NCI-H1694 treated with DMSO at 0.1 percent for 48 hours (cell line): ENCODE measurements around the gene CCDC82.
"Not testable (repeated sequence)": the region's sequence is repeated elsewhere in the genome, so short reads cannot be mapped to it uniquely, and the experiment has no call there.

Experiments used
- DNase-seq: peaks from one replicate; lab custom pipeline; 2025; lab: John Stamatoyannopoulos, UW

CCDC82 gene

DNA sequence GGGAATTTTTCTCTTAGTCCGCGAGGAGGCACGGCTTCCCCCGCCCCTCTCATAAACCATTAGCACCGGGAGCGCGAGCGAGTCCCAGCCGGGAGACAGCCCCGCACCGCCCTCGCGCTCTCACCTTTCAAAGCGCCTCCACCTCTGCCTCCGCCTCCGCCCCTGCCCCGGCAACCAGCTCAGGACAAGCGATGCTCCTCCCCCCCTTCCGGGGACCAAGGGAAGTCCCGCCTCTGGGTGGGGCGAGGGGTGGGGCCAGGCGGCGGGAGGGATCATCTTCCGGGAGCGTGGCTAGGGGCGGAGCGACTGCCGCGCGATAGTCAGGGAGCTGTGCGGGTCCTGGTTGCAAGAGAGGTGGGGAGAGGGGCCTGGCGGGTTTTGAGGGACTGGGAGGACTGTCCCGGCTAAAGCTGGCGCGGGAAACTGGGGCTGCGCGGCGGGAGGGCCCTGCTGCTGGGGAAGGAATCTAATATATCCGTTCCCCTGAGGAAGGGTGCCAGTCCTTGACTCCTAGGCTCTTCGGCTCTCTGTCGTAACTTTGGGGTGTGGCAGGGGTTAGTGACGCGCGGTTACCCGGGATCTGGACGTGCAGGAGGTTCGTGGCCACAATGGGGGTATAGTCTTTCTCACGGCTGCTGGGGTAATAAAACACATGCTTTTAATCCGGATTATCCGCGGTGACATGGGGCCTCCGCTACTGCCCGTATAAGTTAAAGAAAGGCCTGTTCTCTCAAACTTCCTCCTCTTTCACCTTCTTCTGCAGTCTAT, at the start of gene CCDC82, which contains the start of gene JRKL:
CCDC82 (minus strand) TSS at position 193 of the 768 bp plus-strand sequence. CDS start 5,165 bp downstream, outside the sequence.
JRKL (plus strand) TSS at position 294 of the 768 bp plus-strand sequence. CDS start 637 bp downstream, outside the sequence.
- peak; percentile 26 for DNase-seq

DNA sequence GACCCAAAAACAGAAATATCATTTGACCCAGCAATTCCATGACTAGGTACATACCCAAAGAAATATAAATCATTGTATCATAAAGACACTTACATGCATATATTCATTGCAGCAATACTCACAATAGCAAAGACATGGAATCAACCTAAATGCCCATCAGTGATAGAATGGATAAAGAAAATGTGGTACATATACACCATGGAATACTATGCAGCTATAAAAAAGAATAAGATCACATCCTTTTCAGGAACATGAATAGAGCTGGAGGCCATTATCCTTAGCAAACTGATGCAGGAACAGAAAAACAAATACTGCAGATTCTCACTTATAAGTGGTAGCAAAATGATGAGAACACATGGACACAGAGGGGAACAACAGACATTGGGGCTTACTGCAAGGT, 42.9 kb upstream of the CCDC82 start:
- DNase-seq, result not testable (repeated sequence)

DNA sequence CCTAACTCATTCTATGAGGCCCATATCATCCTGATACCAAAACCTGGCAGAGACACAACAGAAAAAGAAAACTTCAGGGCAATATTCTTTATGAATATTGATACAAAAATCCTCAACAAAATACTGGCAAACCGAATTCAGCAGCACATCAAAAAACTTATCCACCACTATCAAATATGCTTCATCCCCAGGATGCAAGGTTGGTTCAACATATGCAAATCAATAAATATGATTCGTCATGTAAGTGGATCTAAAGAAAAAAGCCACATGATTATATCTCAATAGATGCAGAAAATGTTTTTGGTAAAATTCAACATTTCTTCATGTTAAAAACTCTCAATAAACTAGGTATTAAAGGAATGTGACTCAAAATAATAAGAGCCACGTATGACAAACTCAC, 41.0 kb upstream of the CCDC82 start:
- no peak for DNase-seq

DNA sequence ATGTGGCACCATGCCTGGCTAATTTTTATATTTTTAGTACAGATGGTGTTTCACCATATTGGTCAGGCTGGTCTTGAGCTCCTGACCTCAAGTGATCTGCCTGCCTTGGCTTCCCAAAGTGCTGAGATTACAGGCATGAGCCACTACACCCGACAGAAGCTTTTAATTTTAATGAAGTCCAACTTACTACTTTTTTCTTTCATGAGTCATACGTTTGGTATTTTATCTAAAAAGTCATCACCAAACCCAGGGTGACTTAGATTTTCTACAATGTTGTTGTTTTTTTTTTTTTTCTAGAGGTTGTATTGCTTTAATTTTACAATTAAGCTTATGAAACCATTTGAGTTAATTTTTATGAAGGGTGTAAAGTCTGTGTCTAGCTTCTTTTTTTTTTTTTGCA, 35.0 kb upstream of the CCDC82 start:
- DNase-seq, result no peak

DNA sequence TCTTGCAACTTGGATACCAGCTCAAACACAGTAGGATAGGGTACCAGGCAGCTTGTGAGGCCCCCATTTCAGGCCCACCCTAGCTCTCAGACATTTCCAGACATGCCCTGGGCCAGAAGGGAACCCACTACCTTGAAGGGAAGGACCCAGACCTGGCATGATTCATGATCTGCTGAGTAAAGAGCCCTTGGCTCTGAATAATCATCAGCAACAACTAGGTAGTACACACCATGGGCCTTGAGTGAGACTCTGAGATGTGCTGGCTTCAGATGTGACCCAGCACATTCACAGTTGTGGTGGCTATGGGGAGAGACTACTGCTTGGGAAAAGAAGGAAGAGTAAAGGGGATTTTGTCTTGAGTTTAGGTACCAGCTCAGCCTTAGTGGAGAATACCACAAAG, 23.7 kb upstream of the CCDC82 start:
- DNase-seq, result no peak

DNA sequence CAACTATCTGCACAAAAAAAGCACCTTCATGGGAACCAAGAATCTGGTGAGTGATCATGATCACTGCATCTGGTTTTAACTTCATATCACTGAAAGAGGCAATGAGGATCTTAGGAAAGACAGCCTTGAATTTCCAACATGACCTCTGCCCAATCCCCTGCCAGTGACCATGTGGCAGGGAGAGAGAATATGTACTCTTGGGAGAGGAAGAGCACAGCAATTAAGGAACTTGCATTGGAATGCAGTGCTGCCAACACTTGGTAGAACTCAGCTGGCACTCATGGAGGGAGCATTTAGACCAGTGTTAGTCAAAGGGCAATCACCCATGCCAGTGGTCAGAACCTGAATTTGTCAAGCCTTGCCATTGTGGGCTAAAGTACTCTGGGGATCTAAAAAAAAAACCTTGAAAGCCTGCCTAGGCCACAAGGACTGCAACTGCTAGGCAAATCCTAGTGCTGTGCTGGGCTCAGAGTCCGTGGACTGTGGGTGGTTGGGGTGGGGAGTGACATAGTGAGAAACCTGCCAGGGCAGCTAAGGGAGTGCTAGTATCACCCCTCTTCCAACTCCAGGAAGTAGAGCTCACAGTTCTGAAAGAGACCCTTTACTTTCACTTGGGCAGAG, 23.2 kb upstream of the CCDC82 start:
- DNase-seq, result no peak

DNA sequence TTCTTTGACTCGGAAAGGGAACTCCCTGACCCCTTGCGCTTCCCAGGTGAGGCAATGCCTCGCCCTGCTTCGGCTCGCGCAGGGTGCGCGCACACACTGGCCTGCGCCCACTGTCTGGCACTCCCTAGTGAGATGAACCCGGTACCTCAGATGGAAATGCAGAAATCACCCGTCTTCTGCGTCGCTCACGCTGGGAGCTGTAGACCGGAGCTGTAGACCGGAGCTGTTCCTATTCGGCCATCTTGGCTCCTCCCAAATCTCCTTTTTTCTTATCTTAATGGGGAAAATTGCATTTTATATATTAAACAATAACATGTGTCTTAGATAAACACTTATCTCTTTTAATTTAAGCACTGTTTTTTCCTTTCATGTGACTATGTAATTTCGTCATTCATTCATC, 21.7 kb upstream of the CCDC82 start:
- not testable (repeated sequence) for DNase-seq

DNA sequence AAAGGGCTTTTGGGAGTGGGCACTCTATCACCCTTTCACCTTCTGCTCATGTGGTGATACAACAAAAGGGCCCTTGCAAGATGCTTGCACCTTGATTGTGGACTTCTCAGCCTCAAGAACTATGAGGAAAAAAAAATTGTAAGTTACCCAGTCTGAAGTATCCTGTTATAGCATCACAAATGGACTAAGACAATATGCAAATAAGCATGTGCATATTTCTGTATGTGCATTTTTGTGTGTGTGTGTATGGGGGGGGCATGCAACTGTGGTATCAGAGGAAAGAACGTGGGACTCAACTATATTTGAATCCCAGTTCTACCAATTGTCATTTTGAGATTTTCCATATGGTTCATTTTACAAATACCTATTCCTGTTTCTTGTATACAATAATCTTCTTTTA, 11.0 kb upstream of the CCDC82 start:
- DNase-seq, result no peak

DNA sequence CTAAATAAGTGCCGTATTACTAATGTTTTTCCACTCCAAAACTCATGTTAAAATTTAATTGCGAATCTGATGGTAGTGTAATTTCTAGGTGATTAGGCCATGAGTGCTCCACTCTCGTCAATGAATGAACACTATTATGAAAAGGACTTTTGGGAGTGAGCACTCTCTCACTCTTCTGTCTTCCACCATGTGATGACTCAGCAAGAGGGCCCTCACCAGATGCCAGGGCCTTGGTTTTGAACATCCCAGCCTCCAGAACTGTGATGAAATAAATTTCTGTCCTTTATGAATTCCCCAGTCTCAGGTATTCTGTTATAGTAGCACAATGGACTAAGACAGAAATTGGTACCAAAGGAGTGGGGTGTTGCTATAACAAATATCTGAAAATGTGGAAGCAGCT, 8.2 kb upstream of the CCDC82 start:
- DNase-seq, result no peak

DNA sequence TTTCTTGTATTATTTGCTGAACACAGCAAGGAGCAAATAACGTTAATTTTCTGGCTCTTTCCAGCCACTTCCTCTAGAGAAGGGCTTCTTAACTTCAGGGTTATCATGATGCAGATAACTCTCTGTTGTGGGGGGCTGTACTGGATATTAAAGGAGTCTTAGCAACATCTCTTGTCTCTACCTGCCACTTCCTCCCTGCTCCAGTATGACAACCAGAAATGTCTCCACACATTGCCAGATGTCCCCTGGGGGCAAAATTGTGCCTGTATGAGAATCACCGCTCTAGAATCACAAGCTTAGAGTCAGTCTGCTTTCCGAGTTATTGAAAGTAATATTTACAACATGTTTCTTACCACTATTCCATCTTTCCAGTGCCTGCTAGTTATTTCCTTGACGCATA, 6.9 kb upstream of the CCDC82 start:
- no peak for DNase-seq

DNA sequence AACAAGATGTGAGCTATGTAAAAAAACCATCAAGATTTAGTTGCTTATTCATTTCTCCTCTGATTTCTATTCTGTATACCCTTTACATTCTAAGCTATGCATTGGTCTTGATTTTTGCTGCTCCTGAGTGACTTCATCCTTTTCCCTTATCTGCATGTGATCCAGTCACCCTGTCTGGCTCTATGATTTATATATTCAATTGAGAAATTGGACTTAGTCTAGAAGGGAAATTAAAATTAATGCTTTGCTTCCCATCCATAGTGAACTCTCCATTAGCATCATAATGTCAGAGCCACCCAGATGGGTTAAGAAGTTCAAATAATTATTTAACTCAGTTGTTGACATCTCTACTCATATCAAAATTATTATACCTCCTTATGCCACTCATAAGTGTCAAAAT, 5.1 kb upstream of the CCDC82 start:
- no peak for DNase-seq

DNA sequence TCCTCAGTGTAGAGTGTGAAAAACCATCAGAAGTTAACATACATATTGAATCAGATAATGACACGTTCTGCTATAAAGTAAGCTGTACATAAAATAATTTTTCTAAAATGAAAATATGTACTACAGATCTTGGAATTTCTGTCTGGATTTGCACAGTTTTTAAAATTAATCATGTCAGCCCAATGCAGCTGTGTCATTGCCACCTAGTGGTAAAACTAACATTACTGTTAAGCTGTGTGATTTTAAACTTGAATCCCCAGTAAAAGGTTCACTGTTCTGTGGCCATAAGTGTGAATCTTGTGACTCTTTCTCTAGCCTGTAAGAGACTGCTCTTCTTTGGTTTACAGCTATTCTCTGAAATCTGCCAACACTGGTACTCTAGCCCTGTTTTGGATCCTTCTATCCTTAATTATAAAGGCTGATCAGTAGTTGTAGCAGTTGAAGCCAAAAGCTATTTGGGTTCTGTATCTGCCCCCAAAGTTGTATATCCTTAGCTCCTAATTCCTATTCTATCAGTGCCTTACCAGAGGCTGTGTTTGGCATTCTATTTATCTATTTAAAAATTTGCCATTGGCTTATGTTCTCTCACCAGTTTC, 4.1 kb upstream of the CCDC82 start:
- DNase-seq, result peak; percentile 12

DNA sequence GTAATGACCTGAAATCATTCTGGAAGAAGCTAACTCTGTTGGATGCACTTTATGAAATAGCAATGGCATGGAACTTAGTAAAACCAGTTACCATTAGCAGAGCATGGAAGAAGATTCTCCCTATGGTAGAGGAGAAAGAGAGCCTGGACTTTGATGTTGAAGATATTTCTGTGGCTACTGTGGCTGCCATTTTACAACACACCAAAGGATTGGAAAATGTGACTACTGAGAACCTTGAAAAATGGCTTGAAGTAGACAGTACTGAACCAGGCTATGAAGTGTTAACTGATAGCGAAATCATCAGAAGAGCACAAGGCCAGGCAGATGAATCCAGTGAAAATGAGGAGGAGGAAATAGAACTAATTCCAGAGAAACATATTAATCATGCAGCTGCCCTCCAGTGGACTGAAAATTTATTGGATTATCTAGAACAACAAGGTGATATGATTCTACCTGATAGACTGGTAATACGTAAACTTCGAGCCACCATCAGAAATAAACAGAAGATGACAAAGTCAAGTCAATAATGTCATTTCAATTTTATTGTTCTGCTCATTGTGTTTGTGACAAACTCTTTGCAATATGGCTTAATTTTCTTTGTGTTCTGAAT, 2.1 kb upstream of the CCDC82 start:
- no peak for DNase-seq

DNA sequence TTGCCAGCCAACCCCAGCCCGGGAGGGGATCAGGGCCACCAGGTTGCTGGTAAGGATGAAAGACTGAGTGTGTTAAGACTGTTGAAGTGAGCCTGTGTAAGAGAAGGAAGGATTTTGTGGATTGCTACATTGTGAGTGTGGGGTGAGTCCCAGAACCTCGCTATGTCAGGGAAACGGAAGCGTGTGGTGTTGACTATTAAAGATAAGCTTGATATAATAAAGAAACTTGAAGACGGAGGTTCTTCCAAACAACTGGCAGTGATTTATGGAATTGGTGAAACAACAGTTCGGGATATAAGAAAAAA, 728 bp upstream of the CCDC82 start:
- DNase-seq, result no peak

DNA sequence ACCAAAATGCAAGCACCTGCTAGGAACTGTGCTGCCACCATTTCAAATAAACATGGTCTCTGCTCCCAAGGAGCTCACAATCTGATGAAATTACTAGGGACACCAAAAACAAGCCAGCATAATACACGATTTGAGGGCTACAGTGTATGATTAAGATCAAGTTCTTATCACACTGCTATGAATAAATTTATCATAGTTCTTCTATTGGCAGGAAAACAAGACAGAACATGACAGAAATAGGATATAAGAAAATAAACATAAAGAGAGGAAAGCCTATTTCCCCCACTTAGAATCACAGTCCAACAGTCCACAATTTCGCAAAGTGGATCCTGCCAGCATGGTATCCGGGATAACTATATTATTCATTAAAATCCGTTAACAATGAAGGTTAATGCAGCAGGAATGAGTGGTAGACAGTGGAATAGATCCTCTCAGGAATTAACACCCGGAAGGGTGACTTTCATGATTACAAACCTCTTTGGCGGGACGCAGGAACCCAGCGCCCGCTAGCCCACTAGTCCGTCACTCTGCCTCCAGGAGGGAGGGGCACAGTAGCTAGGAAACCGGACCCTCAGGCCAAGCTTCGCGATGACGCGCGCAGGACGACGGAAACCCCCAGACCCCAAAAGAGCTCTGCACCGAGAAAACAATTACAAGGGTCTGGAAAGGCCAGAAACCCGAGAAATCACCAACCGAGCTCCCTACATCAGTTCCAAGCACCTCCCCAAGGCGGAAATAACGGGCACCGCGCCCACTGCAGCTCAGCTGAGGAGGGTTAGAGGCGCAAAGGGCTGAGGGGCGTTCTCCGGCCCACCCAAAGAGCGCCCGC, 607 bp downstream of the CCDC82 start:
- DNase-seq, result peak; percentile 9

DNA sequence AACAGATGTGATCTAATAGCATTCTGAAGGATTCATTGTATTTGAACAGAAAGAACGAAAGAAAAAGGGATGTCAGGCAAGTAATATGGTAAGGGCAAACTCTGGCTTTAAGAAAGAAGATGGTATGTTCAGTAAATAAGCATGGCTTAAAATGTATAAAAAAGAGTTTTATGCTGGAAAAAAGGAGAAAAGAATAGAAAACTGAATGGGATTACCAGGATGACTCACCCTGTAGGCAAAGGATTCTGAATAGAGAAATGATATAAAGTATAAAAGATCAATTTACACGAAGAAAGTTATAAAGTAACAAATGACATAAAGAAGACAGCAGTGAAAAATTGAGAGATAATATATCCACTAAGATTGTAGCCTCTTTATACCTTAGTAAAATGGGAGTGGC, 4.5 kb downstream of the CCDC82 start:
- no peak for DNase-seq

DNA sequence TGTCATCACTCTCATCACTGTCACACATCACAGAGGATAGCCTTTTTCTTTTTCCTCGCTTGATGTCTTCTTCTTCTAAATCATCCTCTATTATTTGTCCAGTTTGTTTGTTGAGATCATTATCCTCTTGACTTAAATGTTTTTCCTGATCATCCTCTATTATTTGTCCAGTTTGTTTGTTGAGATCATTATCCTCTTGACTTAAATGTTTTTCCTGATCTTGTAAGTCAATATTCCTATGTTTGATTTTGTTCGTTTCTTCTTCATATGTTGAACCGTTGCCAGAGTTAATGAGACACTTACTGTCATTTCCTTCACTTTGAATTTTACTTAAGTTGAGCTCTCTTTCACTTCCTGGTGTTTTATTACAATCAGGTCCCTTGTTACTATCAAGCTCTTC, 5.6 kb downstream of the CCDC82 start:
- no peak for DNase-seq

DNA sequence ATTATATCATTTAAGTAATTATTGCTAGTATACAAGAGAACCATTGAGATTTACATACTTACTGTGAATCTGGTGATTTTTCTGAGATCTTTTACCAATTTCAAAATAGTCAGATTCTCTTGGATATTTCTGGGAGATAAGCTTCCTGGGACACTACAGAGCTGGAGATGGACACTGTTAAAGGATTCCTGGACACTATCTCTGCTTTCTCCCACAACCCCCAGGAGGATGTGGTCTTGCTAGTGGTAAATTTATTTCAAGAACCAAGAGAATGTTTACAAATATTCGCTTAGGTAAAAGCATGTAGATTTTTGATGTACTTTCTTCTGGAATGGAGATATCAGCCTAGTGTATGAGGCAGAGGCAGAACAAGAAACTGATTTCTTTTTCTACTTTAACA, 12.9 kb downstream of the CCDC82 start:
- no peak for DNase-seq

DNA sequence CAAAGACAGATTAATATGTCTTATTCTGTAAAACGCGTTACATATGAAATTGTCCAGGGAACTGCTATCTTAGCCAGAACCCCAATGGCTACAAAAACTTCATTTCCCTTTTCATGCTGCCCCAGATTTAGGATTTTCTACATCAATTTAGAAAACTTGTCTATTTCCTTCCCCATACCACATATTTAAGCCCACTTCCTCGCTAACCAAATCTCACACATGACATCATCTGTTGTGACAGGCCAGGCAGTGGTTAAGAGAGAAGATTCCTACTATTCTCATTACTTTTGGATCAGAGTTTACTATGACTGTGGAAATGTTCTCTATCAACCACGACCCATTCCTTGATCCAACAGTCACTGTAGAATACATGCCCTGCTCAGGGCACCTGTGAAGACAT, 15.9 kb downstream of the CCDC82 start:
- no peak for DNase-seq

DNA sequence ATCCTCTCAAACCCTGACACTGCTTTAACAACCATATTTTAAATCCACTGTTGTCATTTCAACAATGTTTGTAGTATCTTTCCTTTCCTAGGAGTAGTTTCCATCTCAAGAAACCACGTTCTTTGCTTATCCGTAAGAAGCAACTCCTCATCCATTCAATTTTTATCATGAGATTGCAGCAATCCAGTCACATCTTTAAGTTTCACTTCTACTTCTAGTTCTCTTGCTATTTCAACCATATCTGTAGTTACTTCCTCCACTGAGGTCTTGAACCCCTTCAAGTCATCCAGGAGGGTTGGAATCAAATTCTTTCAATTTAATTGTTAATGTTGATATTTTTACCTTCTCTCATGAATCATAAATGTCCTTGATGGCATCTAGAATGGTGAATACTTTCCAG, 22.4 kb downstream of the CCDC82 start:
- no peak for DNase-seq

DNA sequence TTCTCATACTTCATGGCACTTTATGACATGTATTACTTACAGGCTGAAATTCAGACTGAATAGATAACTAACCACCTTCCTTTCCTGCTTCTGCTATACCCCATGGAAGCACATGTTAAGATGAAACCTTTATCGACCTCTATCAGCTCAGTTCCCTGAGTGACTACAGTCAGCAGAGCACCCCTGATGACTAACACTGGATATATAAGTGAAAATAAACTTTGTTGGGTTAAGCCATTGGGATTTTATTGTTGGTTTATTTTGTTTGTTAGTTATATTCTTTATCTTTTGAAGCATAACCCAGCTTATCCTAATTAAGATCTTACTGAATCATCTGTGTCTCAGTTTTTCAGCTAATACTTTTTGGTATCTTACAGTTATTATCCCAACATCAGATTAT, 23.7 kb downstream of the CCDC82 start:
- DNase-seq, result no peak

DNA sequence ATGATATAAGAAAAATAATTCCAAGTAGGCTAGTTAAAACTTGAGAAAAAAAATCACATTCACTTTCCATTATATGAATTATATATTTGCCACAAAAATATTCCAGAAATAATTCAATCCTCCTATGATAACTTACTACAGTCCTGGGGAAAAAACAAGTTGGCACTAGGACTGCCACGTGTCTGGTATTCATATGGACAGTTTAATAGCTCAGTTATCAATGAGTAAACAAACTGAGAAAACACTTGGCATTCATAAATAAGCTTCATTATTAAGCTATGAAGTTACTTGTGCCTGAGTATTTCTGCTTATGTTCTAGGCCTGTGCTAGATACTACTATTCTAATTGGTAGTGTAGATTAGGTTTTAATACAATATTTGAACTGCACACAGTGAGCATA, 24.2 kb downstream of the CCDC82 start:
- DNase-seq, result no peak
